Loucy (cell line): ENCODE results near the gene C7orf57.

ENCODE experiments used
- CTCF ChIP-seq: fragments of 200-600 bp; sonication (generic); conservative IDR thresholded peaks from 2 replicates; pipeline ENCODE4 v1.5.1; 2014; ENCODE audit warnings: mild to moderate bottlenecking, antibody characterized with exemption, low read length
- EZH2phosphoT487 ChIP-seq: fragments of 200-600 bp; IDR thresholded peaks from 2 replicates; pipeline ENCODE4 v1.6.1; 2018; ENCODE audit warnings: antibody characterized with exemption, mild to moderate bottlenecking, moderate library complexity, borderline replicate concordance

DNA sequence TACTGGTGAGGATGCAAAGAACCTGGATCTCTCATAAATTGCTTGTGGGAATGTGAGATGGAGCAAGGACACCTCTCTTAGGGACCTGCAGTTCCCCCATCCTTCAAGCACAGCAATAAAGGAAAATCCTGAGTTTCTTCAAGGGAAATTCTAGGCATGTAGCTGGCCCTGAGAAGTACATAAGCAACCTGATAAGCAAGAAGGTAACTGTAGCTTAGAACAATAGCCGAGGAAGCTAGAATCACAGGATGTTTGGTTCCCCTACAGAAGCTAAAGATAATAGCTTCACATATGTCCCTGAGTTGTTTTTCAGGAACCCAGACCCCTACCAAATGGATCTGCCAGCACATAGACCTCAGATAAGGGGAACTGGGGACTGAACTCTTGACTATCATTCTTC lies 42.1 kb downstream of the C7orf57 start:
- TF ChIP-seq CTCF (no peak), EZH2phosphoT487 (no peak)
